ENCODE data around the gene SLC2A5. TPM values are rescaled to one million over a fixed set of nuclear protein-coding genes. Genes with fewer than 3 reads are reported as not detected.

Gene SLC2A5
- total and polyA plus RNA-seq, 9 of the 15 experiments (the other 6 are each of a cell fraction or from before 2014, with no cell fraction given): 0.08 TPM; not detected in 8

- no peak for TF ChIP-seq ZNF407 (IDR thresholded peaks at IDR 0.05; ENCODE audit: low read depth)
- no peak for TF ChIP-seq ZC3H11A (IDR thresholded peaks at IDR 0.05; ENCODE audit: low read depth, low read length)
- no peak for TF ChIP-seq ZNF239 (CRISPR knock-in tag; IDR thresholded peaks at IDR 0.05)
- TF ChIP-seq ZNF778 (CRISPR knock-in tag; IDR thresholded peaks at IDR 0.05): no peak
- TF ChIP-seq ZNF57 (CRISPR knock-in tag; IDR thresholded peaks at IDR 0.05): no peak
- TF ChIP-seq SUPT5H (IDR thresholded peaks at IDR 0.05): no peak
- no peak for TF ChIP-seq SIRT6 (IDR thresholded peaks at IDR 0.05; ENCODE audit: low read depth, low read length)
- no peak for TF ChIP-seq ZBTB7A (IDR thresholded peaks at IDR 0.05; ENCODE audit: borderline replicate concordance, control insufficient read depth, low read depth, low read length)
- TF ChIP-seq RNF219 (CRISPR knock-in tag; IDR thresholded peaks at IDR 0.05): no peak
- TF ChIP-seq PCBP1 (IDR thresholded peaks at IDR 0.05; ENCODE audit: low read depth, low read length, poor library complexity, severe bottlenecking): no peak
- TF ChIP-seq ZNF511 (CRISPR knock-in tag; IDR thresholded peaks at IDR 0.05): no peak
- peak; percentile 38 for TF ChIP-seq GABPA (tag; conservative IDR thresholded peaks at IDR 0.05; ENCODE audit: low read depth)
- TF ChIP-seq MAX (CRISPR knock-in tag; IDR thresholded peaks at IDR 0.05): no peak
- TF ChIP-seq GTF2B (IDR thresholded peaks at IDR 0.05; ENCODE audit: extremely low read depth, insufficient read length): no peak
- TF ChIP-seq ZBTB5 (IDR thresholded peaks at IDR 0.05): no peak
Observed at GRCh38 chr1:9075022-9075421, 5.6 kb upstream of the SLC2A5 start (continued).
